CD4-positive, CD25-positive, alpha-beta regulatory T cell (primary cell): ENCODE data around the gene CALD1. TPM values are rescaled to one million over a fixed set of nuclear protein-coding genes. Genes with fewer than 3 reads are reported as not detected.
A peak's percentile ranks its signal among the peaks of the same experiment; 100 is the strongest.

Experiments
- ATAC-seq, 2 donors: fragments of 150-1000 bp; cut with Tn5 transposase; one replicate each; pipeline ENCODE4 v1.10.0; 2021; ENCODE audit warnings: low read depth in 2 of 2, moderate number of reproducible peaks in 2 of 2, moderate library complexity in 1 of 2
- DNase-seq, 3 donors: peaks; one replicate each; pipeline versions ENCODE4 v3.0.0 to v3.0.0-alpha.2; 2012 to 2022; ENCODE audit warnings: mixed read lengths in 1 of 3
- H3K27ac ChIP-seq: one replicate; pipeline ENCODE4 v1.7.0; 2013; ENCODE audit warnings: mild to moderate bottlenecking, low read length; ENCODE audit not compliant: insufficient read depth, poor library complexity, severe bottlenecking
- H3K27me3 ChIP-seq: one replicate; pipeline ENCODE4 v1.7.0; 2013; ENCODE audit warnings: low read length; ENCODE audit not compliant: control insufficient read depth, insufficient read depth
- H3K36me3 ChIP-seq: one replicate; pipeline ENCODE4 v1.7.0; 2013; ENCODE audit warnings: mild to moderate bottlenecking, low read length, moderate library complexity; ENCODE audit not compliant: control insufficient read depth, insufficient read depth
- H3K4me1 ChIP-seq: 2 replicates; pipeline ENCODE4 v1.7.0; 2013; ENCODE audit warnings: mild to moderate bottlenecking, low read length; ENCODE audit not compliant: insufficient read depth, control insufficient read depth, poor library complexity, severe bottlenecking
- H3K4me3 ChIP-seq: one replicate; pipeline ENCODE4 v1.7.0; 2013; ENCODE audit warnings: low read depth, mild to moderate bottlenecking, low read length, moderate library complexity
- H3K9me3 ChIP-seq, 2 experiments: 1 replicate in 1 of 2; 2 replicates in 1 of 2; pipeline ENCODE4 v1.7.0; 2013; ENCODE audit warnings: low read length in 2 of 2, mild to moderate bottlenecking in 1 of 2, moderate library complexity in 1 of 2; ENCODE audit not compliant: control insufficient read depth in 2 of 2
- H3K27ac Mint-ChIP-seq, 3 donors: one replicate each; pipeline ENCODE4 v1.8.0; 2020 to 2022; ENCODE audit warnings: mild to moderate bottlenecking in 3 of 3, mixed read lengths in 3 of 3, moderate library complexity in 2 of 3
- H3K27me3 Mint-ChIP-seq: one replicate; pipeline ENCODE4 v1.8.0; 2022; ENCODE audit warnings: mild to moderate bottlenecking, mixed read lengths
- H3K36me3 Mint-ChIP-seq: one replicate; pipeline ENCODE4 v1.8.0; 2020; ENCODE audit warnings: mixed read lengths
- H3K4me1 Mint-ChIP-seq, 4 donors: one replicate each; pipeline ENCODE4 v1.8.0; 2020 to 2022; ENCODE audit warnings: mixed read lengths in 4 of 4, mild to moderate bottlenecking in 1 of 4
- H3K4me3 Mint-ChIP-seq, 4 donors: one replicate each; pipeline ENCODE4 v1.8.0; 2020 to 2022; ENCODE audit warnings: mild to moderate bottlenecking in 4 of 4, mixed read lengths in 4 of 4, moderate library complexity in 3 of 4
- H3K9me3 Mint-ChIP-seq, 7 donors: one replicate each; pipeline ENCODE4 v1.8.0; 2020 to 2022; ENCODE audit warnings: mixed read lengths in 7 of 7, mild to moderate bottlenecking in 3 of 7, moderate library complexity in 2 of 7
- polyA plus RNA-seq, 4 donors: library from polyadenylated mRNA; unstranded; fragments of 300-500 nt; fragmentation: Illumina TruSeq; gene quantifications; one replicate each; pipeline ENCODE4 v1.2.3, GENCODE V29; 2021
- total RNA-seq: library from RNA; stranded (reverse); gene quantifications from one replicate; pipeline ENCODE4 v1.2.3, GENCODE V29; 2022

The CALD1 gene
- total and polyA plus RNA-seq, 5 donors from 2014 or later, result 0.10 to 3.9 (median 0.17) TPM; not detected in 2

DNA sequence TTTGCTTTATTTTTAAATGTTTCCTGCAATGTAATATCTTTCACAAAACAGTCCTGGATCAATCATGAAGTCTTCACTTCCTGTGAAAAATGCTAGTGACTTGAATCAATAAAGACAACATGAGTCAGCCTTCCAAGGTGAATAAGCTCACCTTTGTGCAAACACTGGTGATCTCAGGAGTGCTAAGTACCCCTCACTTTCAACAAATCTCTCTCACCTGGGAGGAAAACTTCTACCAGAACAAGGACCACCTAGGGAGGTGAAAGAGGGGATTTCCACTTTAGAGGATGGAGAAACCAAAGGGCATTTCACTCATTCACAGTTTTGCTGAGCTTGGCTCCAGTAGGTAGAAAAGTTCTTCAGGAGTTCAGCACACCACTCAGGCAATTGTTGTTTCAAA lies 64.8 kb downstream of the CALD1 start:
- Mint-ChIP-seq H3K4me3 (no peak overlapping the region), H3K27ac (no peak overlapping the region), H3K27me3 (peaks cover 8% of the 10 kb centered on the region), H3K9me3 (peaks cover 0 to 2% (median 0%) of the 10 kb centered on the region in 7 donors), H3K4me1 (no peaks in the 10 kb centered on the region), H3K36me3 (peaks cover 3% of the 10 kb centered on the region)
- Histone ChIP-seq H3K9me3 (no peaks in the 10 kb centered on the region), H3K4me1 (no peaks in the 10 kb centered on the region), H3K4me3 (no peak overlapping the region), H3K27me3 (no peaks in the 10 kb centered on the region), H3K36me3 (no peaks in the 10 kb centered on the region), H3K27ac (no peak overlapping the region)
- no peak for DNase-seq
- no peak for ATAC-seq

DNA sequence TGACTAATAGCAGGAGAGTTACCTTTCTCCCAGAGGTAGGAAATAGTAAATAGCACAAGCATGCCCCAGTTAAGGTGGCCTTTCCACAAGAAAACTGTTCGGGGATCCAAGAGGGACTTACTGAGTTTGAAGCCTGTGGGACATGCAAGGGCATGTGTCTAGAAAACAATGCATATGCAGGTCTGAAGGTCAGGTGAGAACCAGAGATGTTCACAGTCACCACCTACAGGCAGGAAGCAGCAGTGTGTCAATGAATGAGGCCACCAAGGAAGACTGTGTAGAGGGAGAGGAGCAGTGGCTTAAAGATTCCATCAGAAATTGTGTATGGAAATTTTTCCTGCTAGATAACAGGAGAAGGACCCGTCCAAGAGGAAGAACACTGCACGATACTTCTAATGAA lies 66.0 kb downstream of the CALD1 start:
- H3K27ac Mint-ChIP-seq, result no peak overlapping the region
- DNase-seq (peak in 1 of 3 donors; percentile 53), ATAC-seq (no peak)
- H3K4me3 Mint-ChIP-seq, result no peak overlapping the region
- peaks cover 3% of the 10 kb centered on the region for H3K36me3 Mint-ChIP-seq
- Histone ChIP-seq H3K36me3 (no peaks in the 10 kb centered on the region), H3K9me3 (no peaks in the 10 kb centered on the region), H3K4me3 (no peak overlapping the region), H3K27me3 (no peaks in the 10 kb centered on the region), H3K4me1 (no peaks in the 10 kb centered on the region), H3K27ac (no peak overlapping the region)
- peaks cover 0 to 2% (median 0%) of the 10 kb centered on the region in 7 donors for H3K9me3 Mint-ChIP-seq
- peaks cover 8% of the 10 kb centered on the region for H3K27me3 Mint-ChIP-seq
- no peaks in the 10 kb centered on the region for H3K4me1 Mint-ChIP-seq

DNA sequence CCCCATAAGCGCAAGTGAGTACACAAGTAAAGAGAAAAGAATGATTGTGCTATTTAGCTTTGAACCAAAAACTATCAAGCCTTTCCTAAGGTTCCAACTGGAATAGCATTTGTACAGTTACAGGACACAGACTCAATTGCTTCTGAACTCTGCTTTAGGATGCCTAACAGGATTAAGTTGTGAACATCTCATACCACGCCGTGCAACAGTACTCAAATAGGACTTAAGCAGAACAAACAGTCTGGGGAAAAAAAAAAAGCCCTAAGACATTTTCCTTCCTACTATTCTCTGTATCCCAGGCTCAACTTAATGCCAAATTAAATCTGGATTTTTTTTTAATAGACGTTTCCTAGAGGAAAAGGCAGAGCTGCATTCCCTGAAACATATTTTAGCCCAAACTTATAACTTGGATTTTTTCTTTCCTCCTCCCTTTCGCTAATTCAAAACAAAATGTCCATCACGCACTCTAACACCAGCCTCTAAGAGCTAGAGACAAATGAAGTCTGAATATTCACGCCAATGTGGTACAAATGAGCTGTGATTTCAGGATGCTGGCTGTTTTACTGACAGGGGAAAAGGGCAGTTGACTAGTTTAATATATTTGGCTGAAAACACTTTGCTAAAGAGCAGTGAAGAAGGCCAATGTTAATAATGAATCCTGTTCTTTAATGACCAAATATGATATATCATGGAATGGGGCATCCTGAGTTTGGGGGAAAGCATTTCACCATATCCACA lies 68.6 kb downstream of the CALD1 start:
- H3K36me3 ChIP-seq, result no peaks in the 10 kb centered on the region
- DNase-seq (no peak), ATAC-seq (no peak)
- no peak overlapping the region for H3K4me3 ChIP-seq
- no peak overlapping the region for H3K27ac ChIP-seq
- Mint-ChIP-seq H3K4me1 (no peaks in the 10 kb centered on the region), H3K27me3 (no peaks in the 10 kb centered on the region), H3K9me3 (peaks cover 0 to 3% (median 0%) of the 10 kb centered on the region in 7 donors), H3K4me3 (no peak overlapping the region), H3K27ac (no peak overlapping the region), H3K36me3 (peaks cover 3% of the 10 kb centered on the region)
- no peaks in the 10 kb centered on the region for H3K9me3 ChIP-seq
- no peaks in the 10 kb centered on the region for H3K4me1 ChIP-seq
- H3K27me3 ChIP-seq, result no peaks in the 10 kb centered on the region

DNA sequence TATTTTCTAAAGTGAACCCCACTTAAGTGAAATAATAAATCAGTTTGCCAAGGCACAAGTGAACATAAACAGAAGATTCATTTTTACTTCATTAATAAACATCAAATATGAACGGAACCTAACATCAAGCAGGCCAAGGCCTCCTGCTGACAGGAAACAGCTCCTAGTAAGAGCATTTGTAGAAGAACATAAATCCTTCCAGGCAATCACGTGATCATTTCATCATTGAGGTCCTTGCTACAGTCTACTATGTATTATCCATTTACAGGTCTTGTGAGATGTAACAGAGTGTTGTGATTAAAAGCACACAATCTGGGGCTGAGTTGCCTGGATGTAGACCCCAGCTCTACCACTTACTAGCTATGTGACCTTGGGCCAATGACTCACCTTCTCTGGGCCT lies 70.6 kb downstream of the CALD1 start:
- Mint-ChIP-seq H3K27me3 (no peaks in the 10 kb centered on the region), H3K4me3 (no peak overlapping the region), H3K4me1 (peaks cover 0 to 5% (median 3%) of the 10 kb centered on the region in 4 donors), H3K27ac (no peak overlapping the region), H3K9me3 (peaks cover 0 to 3% (median 0%) of the 10 kb centered on the region in 7 donors), H3K36me3 (peaks cover 3% of the 10 kb centered on the region)
- no peak for DNase-seq
- Histone ChIP-seq H3K36me3 (no peaks in the 10 kb centered on the region), H3K27ac (no peak overlapping the region), H3K9me3 (no peaks in the 10 kb centered on the region), H3K27me3 (no peaks in the 10 kb centered on the region), H3K4me3 (no peak overlapping the region), H3K4me1 (no peaks in the 10 kb centered on the region)
- no peak for ATAC-seq

DNA sequence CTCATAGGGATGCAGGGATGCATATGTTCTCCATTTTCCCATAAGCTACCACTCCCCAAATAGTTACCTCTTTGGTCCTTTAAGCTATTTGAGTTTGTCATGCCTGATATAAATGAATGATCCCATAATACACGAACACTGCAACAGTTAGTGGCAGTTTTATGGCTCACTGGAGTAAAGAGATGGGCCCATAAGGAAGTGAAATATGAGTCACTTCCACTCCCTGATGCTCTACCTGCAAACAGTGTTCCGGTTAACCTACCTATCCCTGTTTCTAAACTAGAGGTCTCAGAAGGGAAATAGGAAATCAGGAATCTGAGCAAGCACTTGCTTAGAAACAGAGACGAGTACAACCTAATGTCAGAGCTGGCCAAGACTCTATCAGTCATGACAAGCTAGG lies 71.7 kb downstream of the CALD1 start:
- Histone ChIP-seq H3K36me3 (no peaks in the 10 kb centered on the region), H3K9me3 (no peaks in the 10 kb centered on the region), H3K4me3 (no peak overlapping the region), H3K27me3 (no peaks in the 10 kb centered on the region), H3K4me1 (no peaks in the 10 kb centered on the region), H3K27ac (no peak overlapping the region)
- Mint-ChIP-seq H3K36me3 (peaks cover 3% of the 10 kb centered on the region), H3K9me3 (peaks cover 0 to 3% (median 0%) of the 10 kb centered on the region in 7 donors), H3K4me1 (peaks cover 4 to 16% (median 6%) of the 10 kb centered on the region in 4 donors), H3K27ac (no peak overlapping the region), H3K4me3 (no peak overlapping the region), H3K27me3 (no peaks in the 10 kb centered on the region)
- DNase-seq (no peak), ATAC-seq (no peak)

DNA sequence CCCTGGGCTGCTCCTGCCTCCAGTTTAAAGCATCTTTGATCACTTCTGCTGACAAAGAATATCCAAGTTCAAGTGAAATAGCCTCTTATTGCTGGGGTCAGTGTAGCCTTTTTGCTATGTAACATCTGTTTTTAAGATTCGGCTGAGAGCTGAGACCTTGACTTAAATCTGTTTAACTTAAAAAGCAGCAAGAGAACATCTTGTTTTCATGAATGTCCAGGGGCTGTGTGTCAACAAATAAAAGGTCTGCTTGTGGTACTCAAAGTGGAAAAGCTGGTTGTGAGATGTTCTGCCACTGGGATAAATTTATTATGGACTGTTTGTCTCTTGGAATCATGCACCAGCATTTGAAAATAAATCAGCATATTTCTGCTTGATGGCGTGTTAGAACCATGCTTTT lies 73.2 kb downstream of the CALD1 start:
- DNase-seq, result no peak

DNA sequence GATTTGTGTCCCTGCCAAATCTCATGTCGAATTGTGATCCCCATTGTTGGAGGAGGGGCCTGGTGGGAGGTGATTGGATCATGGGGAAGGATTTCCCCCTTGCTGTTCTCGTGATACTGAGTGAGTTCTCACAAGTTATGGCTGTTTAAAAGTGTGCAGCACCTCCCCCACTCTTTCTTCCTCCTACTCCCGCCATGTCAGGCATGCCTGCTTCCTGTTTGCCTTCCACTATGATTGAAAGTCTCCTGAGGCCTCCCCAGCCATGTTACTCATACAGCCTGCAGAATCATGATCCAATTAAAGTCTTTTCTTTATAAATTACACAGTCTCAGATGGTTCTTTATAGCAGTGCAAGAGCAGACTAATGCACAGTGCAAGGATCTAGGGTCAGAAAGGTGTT lies 75.4 kb downstream of the CALD1 start:
- Mint-ChIP-seq H3K36me3 (peaks cover 4% of the 10 kb centered on the region), H3K9me3 (peaks cover 0 to 2% (median 0%) of the 10 kb centered on the region in 7 donors), H3K27ac (peak overlapping the region in 2 of 3 donors; percentile 5 to 26), H3K27me3 (no peaks in the 10 kb centered on the region), H3K4me1 (peaks cover 4 to 20% (median 6%) of the 10 kb centered on the region in 4 donors), H3K4me3 (no peak overlapping the region)
- Histone ChIP-seq H3K27ac (no peak overlapping the region), H3K4me3 (no peak overlapping the region), H3K27me3 (no peaks in the 10 kb centered on the region), H3K4me1 (no peaks in the 10 kb centered on the region), H3K36me3 (no peaks in the 10 kb centered on the region), H3K9me3 (no peaks in the 10 kb centered on the region)
- DNase-seq (no peak), ATAC-seq (no peak)

More for the DNA sequence above, 73.2 kb downstream of the CALD1 start:
- no peaks in the 10 kb centered on the region for H3K36me3 Mint-ChIP-seq
- Histone ChIP-seq H3K27me3 (no peaks in the 10 kb centered on the region), H3K4me3 (no peak overlapping the region), H3K9me3 (no peaks in the 10 kb centered on the region), H3K36me3 (no peaks in the 10 kb centered on the region), H3K27ac (no peak overlapping the region), H3K4me1 (no peaks in the 10 kb centered on the region)
- peaks cover 4 to 20% (median 6%) of the 10 kb centered on the region in 4 donors for H3K4me1 Mint-ChIP-seq
- no peak overlapping the region for H3K27ac Mint-ChIP-seq
- H3K27me3 Mint-ChIP-seq, result no peaks in the 10 kb centered on the region
- H3K4me3 Mint-ChIP-seq, result no peak overlapping the region
- peaks cover 0 to 2% (median 0%) of the 10 kb centered on the region in 7 donors for H3K9me3 Mint-ChIP-seq
- no peak for ATAC-seq

DNA sequence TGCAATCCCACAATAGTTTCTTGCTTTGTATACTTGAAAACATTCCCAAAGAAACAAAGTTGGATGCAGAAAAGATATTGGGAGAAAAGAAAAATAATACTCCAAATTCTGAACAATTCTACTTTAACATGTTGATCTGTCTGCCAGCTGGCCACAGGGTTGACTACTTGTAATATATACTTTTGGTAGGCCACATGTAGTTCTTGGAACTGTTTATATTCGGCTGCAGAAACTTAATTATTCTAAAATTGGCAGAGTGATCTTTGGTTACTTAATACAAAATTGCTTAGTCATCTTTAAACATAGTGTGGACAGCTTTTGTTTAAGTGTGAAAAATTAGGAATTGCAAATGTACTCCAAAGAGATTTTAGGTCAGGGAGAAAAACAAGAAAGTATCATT lies 76.0 kb downstream of the CALD1 start:
- H3K27ac ChIP-seq, result no peak overlapping the region
- H3K27me3 Mint-ChIP-seq, result no peaks in the 10 kb centered on the region
- H3K9me3 Mint-ChIP-seq, result peaks cover 0 to 2% (median 0%) of the 10 kb centered on the region in 7 donors
- H3K4me1 ChIP-seq, result no peaks in the 10 kb centered on the region
- H3K36me3 ChIP-seq, result no peaks in the 10 kb centered on the region
- no peaks in the 10 kb centered on the region for H3K27me3 ChIP-seq
- H3K36me3 Mint-ChIP-seq, result peaks cover 4% of the 10 kb centered on the region
- ATAC-seq (no peak), DNase-seq (no peak)
- no peaks in the 10 kb centered on the region for H3K9me3 ChIP-seq
- no peak overlapping the region for H3K4me3 Mint-ChIP-seq
- H3K4me1 Mint-ChIP-seq, result peaks cover 4 to 20% (median 6%) of the 10 kb centered on the region in 4 donors
- no peak overlapping the region for H3K27ac Mint-ChIP-seq
- no peak overlapping the region for H3K4me3 ChIP-seq
